ENCODE data around the gene CEP192. TPM values are rescaled to one million over a fixed set of nuclear protein-coding genes. Genes with fewer than 3 reads are reported as not detected.

The CEP192 gene
- total and polyA plus RNA-seq, 7 donors: 3.1 to 12.3 (median 5.2) TPM

DNA sequence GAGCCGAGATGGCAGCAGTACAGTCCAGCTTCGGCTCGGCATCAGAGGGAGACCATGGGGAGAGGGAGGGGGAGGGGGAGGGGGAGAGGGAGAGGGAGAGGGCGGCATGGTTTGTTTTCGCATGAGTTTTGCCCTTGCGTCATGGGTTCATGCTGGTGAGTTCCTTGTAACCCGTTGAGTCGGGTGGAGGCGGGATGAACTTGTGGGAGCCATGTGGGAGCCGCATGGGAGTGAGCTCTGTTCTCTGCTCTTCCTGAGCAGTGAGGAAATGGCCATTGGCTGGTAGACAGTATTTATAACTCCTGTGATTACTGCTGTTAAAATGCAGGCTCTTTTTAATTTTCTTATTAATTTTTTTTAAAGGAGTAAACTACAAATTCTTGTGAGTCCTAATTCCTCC is 108.0 kb downstream of the CEP192 start:
- intact Hi-C loops (cut with DNase I): no loop called here
- 97 to 99% (median 97%) methylated on average over 7 to 10 of the region's 10 CpGs for WGBS, 3 donors

GRCh38 chr18:13100942-13101658 is 109.9 kb downstream of the CEP192 start:
- DNase-seq (no peak), ATAC-seq (no peak)
- 90 to 93% (median 91%) methylated on average over 14 of the region's 14 CpGs for WGBS, 3 donors
- H3K36me3 ChIP-seq (ENCODE audit: insufficient read depth in 1 of 2, low read depth in 1 of 2): peaks cover 18 to 87% of the 10 kb centered on the region in 2 donors
- intact Hi-C loops (cut with DNase I): no loop called here
- no peaks in the 10 kb centered on the region for H3K27me3 ChIP-seq (ENCODE audit: insufficient read depth in 3 of 3, low read length in 2 of 3)
- H3K4me3 ChIP-seq: no peak overlapping the region
- H3K4me1 ChIP-seq: no peaks in the 10 kb centered on the region
- TF ChIP-seq, protein P1, sequence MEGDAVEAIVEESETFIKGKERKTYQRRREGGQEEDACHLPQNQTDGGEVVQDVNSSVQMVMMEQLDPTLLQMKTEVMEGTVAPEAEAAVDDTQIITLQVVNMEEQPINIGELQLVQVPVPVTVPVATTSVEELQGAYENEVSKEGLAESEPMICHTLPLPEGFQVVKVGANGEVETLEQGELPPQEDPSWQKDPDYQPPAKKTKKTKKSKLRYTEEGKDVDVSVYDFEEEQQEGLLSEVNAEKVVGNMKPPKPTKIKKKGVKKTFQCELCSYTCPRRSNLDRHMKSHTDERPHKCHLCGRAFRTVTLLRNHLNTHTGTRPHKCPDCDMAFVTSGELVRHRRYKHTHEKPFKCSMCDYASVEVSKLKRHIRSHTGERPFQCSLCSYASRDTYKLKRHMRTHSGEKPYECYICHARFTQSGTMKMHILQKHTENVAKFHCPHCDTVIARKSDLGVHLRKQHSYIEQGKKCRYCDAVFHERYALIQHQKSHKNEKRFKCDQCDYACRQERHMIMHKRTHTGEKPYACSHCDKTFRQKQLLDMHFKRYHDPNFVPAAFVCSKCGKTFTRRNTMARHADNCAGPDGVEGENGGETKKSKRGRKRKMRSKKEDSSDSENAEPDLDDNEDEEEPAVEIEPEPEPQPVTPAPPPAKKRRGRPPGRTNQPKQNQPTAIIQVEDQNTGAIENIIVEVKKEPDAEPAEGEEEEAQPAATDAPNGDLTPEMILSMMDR (IDR thresholded peaks at IDR 0.05): no peak
- no peak overlapping the region for H3K27ac ChIP-seq
- H3K9me3 ChIP-seq: no peaks in the 10 kb centered on the region

More for the DNA sequence above, 108.0 kb downstream of the CEP192 start:
- no peaks in the 10 kb centered on the region for H3K4me1 ChIP-seq
- no peak for DNase-seq
- ATAC-seq: no peak
- no peaks in the 10 kb centered on the region for H3K9me3 ChIP-seq
- H3K36me3 ChIP-seq (ENCODE audit: insufficient read depth in 1 of 2, low read depth in 1 of 2): peaks cover 12 to 84% of the 10 kb centered on the region in 2 donors
- no peak overlapping the region for H3K4me3 ChIP-seq
- TF ChIP-seq, protein P1 (IDR thresholded peaks at IDR 0.05): no peak
- no peaks in the 10 kb centered on the region for H3K27me3 ChIP-seq (ENCODE audit: insufficient read depth in 3 of 3, low read length in 2 of 3)
- no peak overlapping the region for H3K27ac ChIP-seq

DNA sequence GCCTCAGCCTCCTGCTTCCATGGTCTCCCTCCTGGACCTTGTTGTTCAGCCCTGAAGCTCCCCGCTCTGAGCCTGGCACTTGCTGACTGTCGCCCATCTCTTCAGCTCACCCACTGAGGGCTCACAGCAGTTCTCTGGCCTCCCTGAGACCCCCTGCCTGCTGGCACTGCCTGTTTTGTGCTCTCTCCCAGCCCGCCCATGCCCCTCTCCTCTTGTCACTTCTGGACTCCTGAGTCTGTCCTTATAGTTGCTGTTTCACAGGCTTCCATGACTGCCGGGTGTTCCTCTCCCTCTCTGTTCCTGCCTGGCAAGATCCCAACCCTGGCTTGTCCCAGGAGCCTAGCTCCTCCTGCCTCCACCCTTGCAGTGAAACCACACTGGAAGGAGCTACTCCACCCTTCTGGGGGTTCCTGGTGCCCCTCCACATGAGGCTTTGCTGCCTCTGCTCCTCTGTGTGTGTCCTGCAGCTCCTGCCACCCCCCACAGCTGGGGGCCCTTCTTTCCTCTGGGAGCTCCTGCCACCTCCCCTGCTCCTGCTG is 110.6 kb downstream of the CEP192 start:
- H3K9me3 ChIP-seq: no peaks in the 10 kb centered on the region
- WGBS, 3 donors: 86 to 95% (median 89%) methylated on average over 4 of the region's 4 CpGs
- DNase-seq (no peak), ATAC-seq (no peak)
- no peak overlapping the region for H3K27ac ChIP-seq
- H3K4me3 ChIP-seq: no peak overlapping the region
- no peaks in the 10 kb centered on the region for H3K27me3 ChIP-seq (ENCODE audit: insufficient read depth in 3 of 3, low read length in 2 of 3)
- intact Hi-C loops (cut with DNase I): no loop called here
- TF ChIP-seq, protein P1 (IDR thresholded peaks at IDR 0.05): no peak
- no peaks in the 10 kb centered on the region for H3K4me1 ChIP-seq
- H3K36me3 ChIP-seq (ENCODE audit: insufficient read depth in 1 of 2, low read depth in 1 of 2): peaks cover 22 to 84% of the 10 kb centered on the region in 2 donors

DNA sequence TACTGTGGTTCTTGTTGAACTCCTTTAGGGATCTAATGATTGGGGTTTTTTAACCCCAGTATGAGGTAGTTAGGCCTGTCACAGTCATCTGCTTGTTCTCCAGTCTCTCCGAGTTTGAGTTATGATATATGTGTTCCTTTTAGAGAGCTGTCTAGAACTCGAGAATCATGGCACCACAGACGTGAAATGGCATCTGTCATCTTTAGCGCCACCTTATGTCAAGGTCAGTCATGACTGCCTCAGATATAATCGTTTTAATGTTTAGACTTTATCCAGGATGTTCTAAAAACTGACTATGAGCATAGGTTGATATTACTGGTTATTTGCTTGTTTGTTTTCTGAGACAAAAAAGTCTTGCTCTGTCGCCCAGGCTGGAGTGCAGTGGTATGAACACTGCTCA is 112.2 kb downstream of the CEP192 start:
- DNase-seq: no peak
- no peaks in the 10 kb centered on the region for H3K4me1 ChIP-seq
- no peaks in the 10 kb centered on the region for H3K27me3 ChIP-seq (ENCODE audit: insufficient read depth in 3 of 3, low read length in 2 of 3)
- H3K27ac ChIP-seq: no peak overlapping the region
- TF ChIP-seq, protein P1 (IDR thresholded peaks at IDR 0.05): no peak
- intact Hi-C loops (cut with DNase I): no loop called here
- H3K36me3 ChIP-seq (ENCODE audit: insufficient read depth in 1 of 2, low read depth in 1 of 2): peaks cover 22 to 89% of the 10 kb centered on the region in 2 donors
- H3K9me3 ChIP-seq: no peaks in the 10 kb centered on the region
- WGBS, 3 donors: 86 to 92% (median 88%) methylated on average over 6 of the region's 6 CpGs
- ATAC-seq: no peak
- no peak overlapping the region for H3K4me3 ChIP-seq

All from psoas muscle (tissue), 8 donors.